ENCODE data around the gene GPR17.

DNA sequence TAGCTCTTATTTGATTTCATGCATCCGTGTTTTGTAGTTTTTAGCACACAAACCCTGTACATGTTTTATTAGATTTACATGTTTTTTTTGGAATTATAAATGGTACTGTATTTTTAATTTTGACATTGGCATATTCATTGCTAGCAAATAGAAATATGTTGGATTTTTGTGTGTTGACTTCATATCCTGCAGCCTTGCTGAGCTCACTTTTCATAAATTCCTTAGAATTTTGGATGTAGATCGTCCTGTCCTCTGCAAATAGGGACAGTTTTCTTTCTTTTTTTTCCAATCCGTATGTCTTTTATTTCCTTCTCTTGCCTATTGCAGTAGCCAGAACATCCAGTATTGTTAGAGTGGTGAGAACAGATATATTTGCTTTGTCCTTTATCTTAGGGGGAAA lies 46.7 kb upstream of the GPR17 start:
- TF ChIP-seq CTCF (optimal IDR thresholded peaks at IDR 0.05 in 1 of 3, IDR thresholded peaks at IDR 0.05 in 1 of 3, conservative IDR thresholded peaks at IDR 0.05 in 1 of 3; ENCODE audit: extremely low read depth in 1 of 3, insufficient read depth in 2 of 3, low read length in 3 of 3) (no peak), EZH2 (IDR thresholded peaks at IDR 0.05; ENCODE audit: low read length) (no peak)

All from keratinocyte (primary cell).